PC-9 (cell line): ENCODE measurements around the gene NUBP2.

Experiments
- EZH2 ChIP-seq: fragments of 200-600 bp; sonication (generic); IDR thresholded peaks from 2 replicates; pipeline ENCODE4 v1.8.0; 2017; ENCODE audit warnings: antibody characterized with exemption, low read depth
- TF ChIP-seq, protein P1 (sequence below): fragments of 200-600 bp; sonication (generic); conservative IDR thresholded peaks from 2 replicates; pipeline ENCODE4 v1.6.1; 2017; ENCODE audit warnings: mixed run types, antibody characterized with exemption, mild to moderate bottlenecking, moderate library complexity

DNA sequence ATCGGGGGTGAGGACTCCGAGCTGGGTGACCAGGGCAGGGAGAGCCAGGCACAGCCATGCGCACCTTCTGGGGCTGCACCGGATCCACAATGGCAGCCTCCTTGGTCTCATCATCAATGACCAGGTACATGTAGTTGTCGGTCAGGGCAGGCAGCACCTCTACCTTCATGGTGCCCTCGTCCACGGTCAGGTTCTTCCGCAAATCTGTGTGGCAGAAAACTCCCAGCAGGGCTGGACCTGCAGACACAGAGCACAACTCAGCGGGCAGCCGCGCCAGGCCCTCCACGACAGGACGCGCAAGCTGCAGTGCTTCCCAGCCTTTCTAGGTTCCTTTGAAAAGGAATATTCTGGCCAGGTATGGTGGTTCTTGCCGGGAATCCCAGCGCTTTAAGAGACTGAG, 40.0 kb downstream of the NUBP2 start:
- TF ChIP-seq, protein P1, sequence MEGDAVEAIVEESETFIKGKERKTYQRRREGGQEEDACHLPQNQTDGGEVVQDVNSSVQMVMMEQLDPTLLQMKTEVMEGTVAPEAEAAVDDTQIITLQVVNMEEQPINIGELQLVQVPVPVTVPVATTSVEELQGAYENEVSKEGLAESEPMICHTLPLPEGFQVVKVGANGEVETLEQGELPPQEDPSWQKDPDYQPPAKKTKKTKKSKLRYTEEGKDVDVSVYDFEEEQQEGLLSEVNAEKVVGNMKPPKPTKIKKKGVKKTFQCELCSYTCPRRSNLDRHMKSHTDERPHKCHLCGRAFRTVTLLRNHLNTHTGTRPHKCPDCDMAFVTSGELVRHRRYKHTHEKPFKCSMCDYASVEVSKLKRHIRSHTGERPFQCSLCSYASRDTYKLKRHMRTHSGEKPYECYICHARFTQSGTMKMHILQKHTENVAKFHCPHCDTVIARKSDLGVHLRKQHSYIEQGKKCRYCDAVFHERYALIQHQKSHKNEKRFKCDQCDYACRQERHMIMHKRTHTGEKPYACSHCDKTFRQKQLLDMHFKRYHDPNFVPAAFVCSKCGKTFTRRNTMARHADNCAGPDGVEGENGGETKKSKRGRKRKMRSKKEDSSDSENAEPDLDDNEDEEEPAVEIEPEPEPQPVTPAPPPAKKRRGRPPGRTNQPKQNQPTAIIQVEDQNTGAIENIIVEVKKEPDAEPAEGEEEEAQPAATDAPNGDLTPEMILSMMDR = no peak
- no peak for TF ChIP-seq EZH2
